Gastrocnemius medialis (tissue), 4 donors: ENCODE data around the gene STX7. TPM values are rescaled to one million over a fixed set of nuclear protein-coding genes. Genes with fewer than 3 reads are reported as not detected.

Experiments used
- ATAC-seq, 2 donors: fragments of 150-250 bp; one replicate each; pipeline ENCODE4 v1.9.1; 2016
- DNase-seq, 2 donors: peaks; one replicate each; pipeline ENCODE4 v3.0.0-alpha.2; 2019
- H3K27ac ChIP-seq, 4 donors: fragments of 200-600 bp; sonication (generic); 1 replicate in 1 of 4; 2 replicates in 3 of 4; pipeline ENCODE4 v1.5.1; 2016 to 2018; ENCODE audit warnings: mild to moderate bottlenecking in 2 of 4, moderate library complexity in 1 of 4
- H3K27me3 ChIP-seq, 3 donors: fragments of 200-600 bp; sonication (generic) in 2 of 3; 1 replicate in 1 of 3; 2 replicates in 2 of 3; pipeline versions ENCODE4 v1.5.1 to v1.6.0; 2016 to 2019; ENCODE audit warnings: mild to moderate bottlenecking in 1 of 3, moderate library complexity in 1 of 3
- H3K36me3 ChIP-seq, 2 donors: fragments of 200-600 bp; sonication (generic) in 1 of 2; one replicate each; pipeline ENCODE4 v1.5.1; 2017 to 2018
- H3K4me1 ChIP-seq, 2 donors: fragments of 200-600 bp; sonication (generic) in 1 of 2; one replicate each; pipeline ENCODE4 v1.5.1; 2016 to 2017; ENCODE audit warnings: mild to moderate bottlenecking in 2 of 2
- H3K4me3 ChIP-seq, 4 donors: fragments of 200-600 bp; sonication (generic) in 3 of 4; 1 replicate in 1 of 4; 2 replicates in 3 of 4; pipeline ENCODE4 v1.5.1; 2016 to 2019; ENCODE audit warnings: mild to moderate bottlenecking in 2 of 4
- H3K9me3 ChIP-seq, 3 donors: fragments of 200-600 bp; sonication (generic) in 2 of 3; 1 replicate in 1 of 3; 2 replicates in 2 of 3; pipeline ENCODE4 v1.5.1; 2016 to 2019
- CTCF ChIP-seq, 5 experiments: fragments of 450-650 bp in 3 of 5; fragments of 200-600 bp in 2 of 5; sonication (generic) in 2 of 5; IDR thresholded peaks in 4 of 5; conservative IDR thresholded peaks in 1 of 5; 1 replicate in 4 of 5; 2 replicates in 1 of 5; pipeline ENCODE4 v1.5.1; 2016 to 2019; ENCODE audit warnings: antibody characterized with exemption in 5 of 5, mild to moderate bottlenecking in 3 of 5, moderate library complexity in 3 of 5
- POLR2A ChIP-seq, 2 donors: fragments of 450-650 bp; IDR thresholded peaks; one replicate each; pipeline ENCODE4 v1.6.1; 2017; ENCODE audit warnings: antibody characterized with exemption in 2 of 2, mild to moderate bottlenecking in 2 of 2, moderate library complexity in 2 of 2
- in situ Hi-C, 4 donors: fragments of 200-750 bp; cut with MboI; loops; one replicate each; pipeline versions ENCODE4 v1.15.0 to v1.8.0; 2017; ENCODE audit warnings: low sequenced_read_pairs in 4 of 4
- intact Hi-C: fragments of 100-400 bp; cut with DNase I; formaldehyde crosslinking; loops from one replicate; pipeline ENCODE4 v1.15.1; 2023; ENCODE audit warnings: low total_unique reads
- total RNA-seq, 4 donors: library from RNA; depleted of rRNA; stranded (reverse); fragments of >200 nt; gene quantifications; one replicate each; pipeline versions ENCODE4 v1.1.0 to v1.2.3, GENCODE V29; 2016

STX7 gene
- total RNA-seq, 4 donors from 2014 or later, result 18.2 to 64.3 (median 20.6) TPM

- Histone ChIP-seq H3K4me3 (no peak overlapping the region), H3K9me3 (no peaks in the 10 kb centered on the region), H3K36me3 (no peaks in the 10 kb centered on the region), H3K27ac (no peak overlapping the region), H3K4me1 (no peaks in the 10 kb centered on the region), H3K27me3 (no peaks in the 10 kb centered on the region)
- ATAC-seq (no peak), DNase-seq (no peak)
- TF ChIP-seq CTCF (IDR thresholded peaks at IDR 0.05 in 4 of 5, conservative IDR thresholded peaks at IDR 0.05 in 1 of 5), result no peak
- TF ChIP-seq POLR2A (IDR thresholded peaks at IDR 0.05), result no peak
- in situ Hi-C loops, result no loop called here
- intact Hi-C loops, result no loop called here
Observed at GRCh38 chr6:132430110-132430509, 82.8 kb downstream of the STX7 start.

- Histone ChIP-seq H3K27ac (no peak overlapping the region), H3K4me3 (no peak overlapping the region), H3K27me3 (no peaks in the 10 kb centered on the region), H3K9me3 (no peaks in the 10 kb centered on the region), H3K4me1 (no peaks in the 10 kb centered on the region), H3K36me3 (no peaks in the 10 kb centered on the region)
- TF ChIP-seq POLR2A (IDR thresholded peaks at IDR 0.05) (no peak), CTCF (IDR thresholded peaks at IDR 0.05 in 4 of 5, conservative IDR thresholded peaks at IDR 0.05 in 1 of 5) (no peak)
- in situ Hi-C loops, result no loop called here
- DNase-seq (no peak), ATAC-seq (no peak)
- intact Hi-C loops, result no loop called here
Observed at GRCh38 chr6:132425176-132425575, 87.7 kb downstream of the STX7 start.

GRCh38 chr6:132423839-132424238 is 89.1 kb downstream of the STX7 start:
- intact Hi-C loops (no loop called here), in situ Hi-C loops (no loop called here)
- H3K36me3 ChIP-seq, result no peaks in the 10 kb centered on the region
- no peak overlapping the region for H3K27ac ChIP-seq
- DNase-seq (no peak), ATAC-seq (no peak)
- no peaks in the 10 kb centered on the region for H3K27me3 ChIP-seq
- no peak overlapping the region for H3K4me3 ChIP-seq
- TF ChIP-seq POLR2A (IDR thresholded peaks at IDR 0.05) (no peak), CTCF (IDR thresholded peaks at IDR 0.05 in 4 of 5, conservative IDR thresholded peaks at IDR 0.05 in 1 of 5) (no peak)
- no peaks in the 10 kb centered on the region for H3K4me1 ChIP-seq
- no peaks in the 10 kb centered on the region for H3K9me3 ChIP-seq

- H3K9me3 ChIP-seq, result no peaks in the 10 kb centered on the region
- intact Hi-C loops, result no loop called here
Observed at GRCh38 chr6:132418235-132418965, 94.5 kb downstream of the STX7 start.

More at GRCh38 chr6:132418235-132418965, 94.5 kb downstream of the STX7 start:
- DNase-seq (no peak), ATAC-seq (no peak)
- Histone ChIP-seq H3K4me1 (no peaks in the 10 kb centered on the region), H3K36me3 (no peaks in the 10 kb centered on the region), H3K27me3 (no peaks in the 10 kb centered on the region), H3K4me3 (no peak overlapping the region), H3K27ac (no peak overlapping the region)
- TF ChIP-seq CTCF (IDR thresholded peaks at IDR 0.05 in 4 of 5, conservative IDR thresholded peaks at IDR 0.05 in 1 of 5) (no peak), POLR2A (IDR thresholded peaks at IDR 0.05) (no peak)
- in situ Hi-C loops, result no loop called here
